A172 (cell line): ENCODE results near the gene CPXM1. TPM values are rescaled to one million over a fixed set of nuclear protein-coding genes. Genes with fewer than 3 reads are reported as not detected.

Experiments used
- DNase-seq: peaks from one replicate; pipeline ENCODE4 v3.0.0-alpha.2; 2015; ENCODE audit warnings: low spot score
- total RNA-seq: library from RNA; depleted of rRNA; stranded (reverse); fragments of >200 nt; shearing (Covaris generic); gene quantifications from 2 replicates; pipeline ENCODE4 v1.2.3, GENCODE V29; 2014

Gene CPXM1
- total RNA-seq, 1 experiment from 2014 or later, result not detected

GRCh38 chr20:2767768-2768631, 32.4 kb downstream of the CPXM1 start:
- peak; percentile 51 for DNase-seq

DNA sequence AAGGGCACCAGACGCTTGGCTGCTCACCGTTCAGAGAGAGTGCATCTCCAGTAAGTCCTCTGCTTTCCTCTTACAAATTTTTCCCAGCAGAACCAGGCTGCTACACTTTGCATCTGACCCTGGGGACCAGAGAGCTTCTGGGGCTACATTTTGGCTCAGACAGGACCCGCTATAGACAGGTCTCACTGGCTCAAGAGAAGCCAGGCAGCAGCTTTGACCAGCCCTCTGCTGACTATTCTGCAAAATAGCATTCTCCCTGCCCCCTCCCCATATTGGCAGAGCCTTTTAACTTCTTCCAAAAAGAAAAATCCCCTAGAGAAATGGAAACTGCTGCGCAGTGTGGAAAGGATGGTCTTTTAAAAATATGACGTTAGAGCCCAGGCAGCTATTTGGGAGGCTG, 37.2 kb downstream of the CPXM1 start:
- no peak for DNase-seq

DNA sequence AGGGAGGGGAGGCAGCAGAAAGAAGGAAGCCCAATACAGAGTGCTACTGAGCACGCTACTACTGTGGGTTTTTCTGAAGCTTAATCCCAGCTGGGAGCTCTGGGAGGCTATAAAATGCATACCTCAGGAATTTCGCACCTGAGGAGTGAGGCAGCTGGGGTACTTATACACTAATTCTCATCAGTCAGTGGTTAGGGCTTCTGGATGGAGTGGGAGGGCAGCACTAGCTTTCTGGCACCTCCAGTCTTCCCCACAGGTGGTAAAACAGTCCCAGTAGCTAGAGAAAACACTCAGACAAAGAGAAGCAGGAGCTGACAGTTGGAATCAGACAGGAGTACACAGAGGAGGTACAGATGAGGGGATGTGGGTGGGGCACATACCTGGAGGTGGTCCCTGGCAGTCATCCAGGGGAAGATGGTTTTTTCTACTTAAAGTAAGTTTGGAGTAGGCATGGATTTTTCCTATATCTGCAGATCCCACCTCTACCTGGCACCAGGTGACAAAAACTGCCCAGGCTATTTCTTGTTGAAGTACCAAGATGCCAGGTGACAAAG, 37.8 kb downstream of the CPXM1 start:
- no peak for DNase-seq

DNA sequence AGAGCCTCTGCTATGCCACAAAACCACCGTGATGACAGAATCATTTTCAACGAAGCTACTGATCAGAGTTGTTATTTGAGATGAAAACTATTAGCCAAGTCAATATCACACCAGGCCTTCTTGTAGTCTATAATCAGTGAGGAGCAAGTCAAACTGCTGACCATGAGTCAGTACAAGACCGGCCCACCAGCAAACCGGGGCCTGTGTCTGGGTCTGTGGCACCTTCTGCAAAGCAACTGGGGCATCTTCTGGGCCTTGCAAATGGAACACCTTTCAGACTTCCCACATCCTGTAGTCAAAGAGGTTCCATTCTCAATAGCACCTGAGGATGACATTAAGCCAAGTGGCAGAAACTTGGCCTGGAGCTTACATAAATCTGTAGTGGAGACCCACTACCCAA, 38.5 kb downstream of the CPXM1 start:
- no peak for DNase-seq

- no peak for DNase-seq
These were observed 39.5 kb downstream of the CPXM1 start for GRCh38 chr20:2760952-2761305.

- DNase-seq, result no peak
These were observed 40.0 kb downstream of the CPXM1 start for GRCh38 chr20:2760297-2760951.

DNA sequence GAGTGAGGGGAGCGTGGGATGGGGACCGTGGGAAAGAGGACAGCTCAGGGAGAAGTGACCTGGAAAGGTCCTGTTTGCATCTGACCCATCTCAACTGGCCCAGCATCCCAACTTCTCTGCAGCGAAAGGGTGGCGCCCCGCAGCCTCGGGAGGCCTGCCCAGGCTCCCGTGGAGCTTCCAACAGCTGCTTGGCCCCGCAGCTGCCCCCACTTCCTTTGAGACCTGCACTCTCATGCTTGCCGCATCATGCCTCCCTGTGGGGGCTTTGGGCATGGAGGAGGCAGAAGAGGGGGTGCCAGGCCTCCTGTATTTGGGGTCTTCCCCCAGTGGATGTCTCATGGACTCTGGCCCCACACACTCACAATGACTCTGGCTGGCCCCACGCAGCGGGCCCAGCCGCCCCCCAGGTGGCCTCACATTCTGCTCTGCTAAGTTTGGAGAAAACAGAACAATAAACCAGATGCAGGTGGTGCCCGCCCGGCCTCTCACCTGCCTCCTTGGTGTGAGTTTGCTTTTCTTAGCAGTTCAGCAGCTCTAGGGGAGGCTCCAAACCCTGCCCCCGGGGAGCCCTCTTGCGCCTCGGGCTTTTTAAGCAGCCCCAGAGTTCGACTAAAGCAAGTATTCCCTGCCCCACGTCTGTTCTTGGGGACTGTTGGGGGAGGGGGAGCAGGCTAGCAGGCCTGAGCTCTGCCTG, 40.7 kb downstream of the CPXM1 start:
- DNase-seq, result no peak

- no peak for DNase-seq
These were observed 41.3 kb downstream of the CPXM1 start for GRCh38 chr20:2759143-2759542.

DNA sequence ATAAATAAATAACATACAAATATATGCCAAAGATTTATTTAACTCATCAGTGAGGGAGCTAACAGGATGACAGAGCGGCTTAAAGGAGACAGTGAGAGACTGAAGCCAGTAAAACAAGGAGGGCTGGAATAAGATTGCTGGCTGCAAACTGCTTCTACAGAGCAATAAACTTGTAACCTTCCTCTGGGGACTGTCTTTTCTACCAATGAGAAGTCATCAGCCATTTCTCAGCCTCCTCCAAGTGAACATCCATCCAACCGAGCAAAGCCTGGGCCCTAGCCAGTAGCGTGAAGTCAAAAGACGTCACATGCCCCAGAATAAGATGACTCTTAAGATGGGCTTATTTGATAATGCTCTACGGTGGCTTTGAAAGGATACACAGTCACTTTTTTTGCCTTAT, 42.5 kb downstream of the CPXM1 start:
- DNase-seq, result no peak

- no peak for DNase-seq
These were observed 43.4 kb downstream of the CPXM1 start for GRCh38 chr20:2757001-2757400.

DNA sequence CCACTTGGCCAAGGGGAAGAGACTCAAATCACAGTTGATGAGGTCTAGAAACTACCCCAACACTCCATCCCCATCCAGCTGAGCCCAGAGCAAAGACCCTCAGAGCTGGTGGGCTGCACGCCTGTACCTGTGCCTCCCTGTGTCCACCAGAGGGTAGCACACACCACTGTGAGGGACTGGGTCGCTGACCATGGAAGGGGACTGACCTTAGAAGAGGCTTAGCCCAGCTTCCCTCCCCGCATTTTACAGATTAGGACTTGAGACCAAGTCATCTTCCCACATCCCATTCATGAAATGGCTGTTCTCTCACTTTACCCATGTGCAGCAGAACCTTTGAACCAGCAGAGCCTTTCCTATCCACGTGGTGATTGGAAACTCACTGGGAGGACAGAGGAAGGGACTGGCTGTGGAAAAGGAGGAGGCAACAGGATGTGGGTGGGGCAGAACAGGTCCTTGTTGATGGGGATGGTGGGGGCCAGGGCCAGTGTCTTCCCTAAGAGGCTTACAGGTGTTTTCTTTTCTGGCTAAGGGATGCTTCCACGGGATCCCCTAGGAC, 44.3 kb downstream of the CPXM1 start:
- DNase-seq, result peak; percentile 40

DNA sequence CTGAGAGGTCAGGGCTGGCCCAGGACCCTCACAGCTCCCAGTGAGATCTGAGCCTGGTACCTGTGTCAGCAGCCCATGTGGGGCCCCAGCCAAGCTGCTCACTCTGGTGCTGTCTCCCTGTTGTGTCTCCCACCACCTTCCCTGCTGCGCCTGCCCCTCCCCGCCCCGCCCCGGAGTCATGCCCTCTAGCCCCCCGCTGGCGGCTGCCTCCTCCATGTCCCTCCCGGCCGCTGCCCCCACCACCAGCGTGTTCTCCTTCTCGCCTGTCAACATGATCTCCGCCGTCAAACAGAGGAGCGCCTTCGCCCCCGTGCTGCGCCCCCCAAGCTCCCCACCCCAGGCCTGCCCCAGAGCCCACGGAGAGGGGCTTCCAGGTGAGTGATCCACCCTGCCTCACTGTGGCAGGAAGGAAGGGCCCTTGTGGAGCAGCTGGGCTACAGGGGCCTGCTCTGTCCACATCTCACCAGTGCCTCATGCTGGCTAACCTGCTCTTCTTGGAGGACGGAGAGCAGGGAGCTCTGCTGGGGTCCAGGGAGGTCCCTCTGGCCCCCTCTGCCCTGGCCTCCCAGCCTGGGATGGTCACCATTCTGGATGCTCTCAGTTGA, 44.9 kb downstream of the CPXM1 start:
- no peak for DNase-seq

GRCh38 chr20:2754424-2754823, 46.0 kb downstream of the CPXM1 start:
- no peak for DNase-seq

- DNase-seq, result no peak
These were observed 46.9 kb downstream of the CPXM1 start for GRCh38 chr20:2753461-2754040.

DNA sequence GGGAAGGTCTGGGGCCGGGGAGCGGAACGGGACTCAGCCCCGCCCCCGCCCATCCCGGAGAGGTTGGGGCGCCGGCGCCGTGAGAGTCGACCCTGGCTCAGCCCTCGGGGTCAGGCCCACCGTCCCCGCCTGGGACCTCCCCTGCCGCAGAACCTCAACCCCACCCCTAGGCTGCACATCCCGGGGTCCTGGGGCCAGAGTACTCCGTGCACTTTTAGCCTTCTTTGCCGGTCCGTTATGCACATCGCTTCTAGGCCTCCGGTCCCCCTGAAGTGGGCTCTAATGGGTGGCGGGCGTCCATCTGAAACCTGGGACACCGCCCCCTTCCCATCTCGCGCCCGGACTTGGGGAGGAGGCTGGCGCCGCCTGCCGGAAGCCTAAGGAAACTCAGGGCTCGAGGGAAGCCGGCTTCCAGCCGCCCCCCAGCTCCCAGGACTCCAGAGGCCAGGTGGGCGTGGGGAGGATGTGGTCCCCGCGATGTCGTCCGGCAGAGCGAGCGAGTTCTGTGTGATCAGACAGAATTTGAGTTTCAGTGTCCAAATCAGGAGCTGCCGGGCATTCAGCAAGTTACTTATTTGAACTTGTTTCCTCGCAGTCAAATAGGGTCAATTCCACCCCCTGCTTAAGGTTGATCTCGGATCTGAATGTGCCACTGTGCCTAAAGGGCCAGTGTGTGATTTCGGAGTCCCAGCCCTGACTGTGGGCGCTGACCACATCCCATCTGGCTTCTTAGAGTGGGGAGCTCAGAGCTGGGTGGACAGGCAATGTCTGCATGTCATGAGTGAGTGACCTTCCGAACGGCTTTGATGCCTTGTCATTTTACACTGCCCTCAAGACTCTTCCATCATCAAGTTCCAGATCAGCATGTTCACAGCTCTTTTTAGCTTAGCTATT, 47.6 kb downstream of the CPXM1 start:
- peak; percentile 40 for DNase-seq

GRCh38 chr20:2751878-2752566, 48.4 kb downstream of the CPXM1 start:
- no peak for DNase-seq

GRCh38 chr20:2751347-2751877, 49.0 kb downstream of the CPXM1 start:
- no peak for DNase-seq

GRCh38 chr20:2750491-2751251, 49.8 kb downstream of the CPXM1 start:
- no peak for DNase-seq
